HG02623 (cell line): Measurements from ENCODE around the gene C1QTNF12.
"Not testable (repeated sequence)": the region's sequence is repeated elsewhere in the genome, so short reads cannot be mapped to it uniquely, and the experiment has no call there.

Source experiments
- ATAC-seq: cut with Tn5 transposase; IDR thresholded peaks from one replicate; pipeline ENCODE4 v1.9.1; 2021; ENCODE audit warnings: moderate library complexity; ENCODE audit not compliant: unreplicated experiment

Gene C1QTNF12

DNA sequence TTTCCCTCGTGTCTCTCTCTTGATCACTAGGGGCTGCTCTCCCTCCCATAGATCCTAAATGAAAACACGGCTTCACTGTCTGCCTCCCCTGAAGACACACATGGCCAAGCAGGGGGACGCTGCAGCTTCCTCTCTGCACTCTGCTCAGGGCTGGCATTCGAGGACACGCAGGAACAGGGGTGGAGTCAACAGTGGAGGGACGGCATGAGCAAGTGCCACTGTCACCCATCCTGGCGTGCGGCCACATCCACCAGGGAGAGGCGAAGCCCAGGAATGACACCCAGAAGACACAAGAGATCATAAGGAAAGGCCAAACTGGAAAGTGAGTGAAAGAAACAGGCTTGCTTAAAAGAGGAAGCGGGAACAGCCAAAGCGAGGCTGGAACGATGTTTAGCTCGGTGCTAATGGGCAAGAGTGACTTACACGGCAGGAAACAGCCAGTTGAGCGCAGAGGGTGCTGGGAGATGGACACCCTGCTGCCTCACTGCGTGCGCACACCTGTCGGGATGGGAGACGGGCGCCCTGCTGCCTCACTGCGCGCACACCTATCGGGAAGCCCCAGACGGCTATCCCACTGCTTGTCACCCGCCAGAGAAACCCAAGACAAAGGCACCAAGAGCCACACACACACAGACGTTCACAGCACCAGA lies 13.6 kb upstream of the C1QTNF12 start:
- no peak for ATAC-seq

DNA sequence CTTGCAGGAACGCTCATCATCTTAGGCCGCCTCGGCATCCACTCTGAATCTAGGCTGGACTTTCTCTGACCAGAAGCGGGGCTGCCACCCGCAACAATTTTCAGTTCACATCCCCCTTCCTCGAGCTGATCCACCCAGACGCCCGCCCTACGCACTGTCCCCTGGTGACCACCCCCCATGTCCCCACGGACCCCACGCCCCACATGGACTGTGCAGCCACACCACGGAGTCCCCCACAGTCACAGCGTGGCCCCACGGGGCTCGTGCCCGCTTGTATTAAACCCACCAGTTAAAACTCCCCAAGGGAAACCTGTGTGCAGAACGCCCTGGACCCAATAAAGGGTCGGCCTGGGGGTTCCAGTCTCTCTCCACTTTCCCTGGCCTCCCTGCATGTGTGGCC lies 13.0 kb upstream of the C1QTNF12 start:
- no peak for ATAC-seq

DNA sequence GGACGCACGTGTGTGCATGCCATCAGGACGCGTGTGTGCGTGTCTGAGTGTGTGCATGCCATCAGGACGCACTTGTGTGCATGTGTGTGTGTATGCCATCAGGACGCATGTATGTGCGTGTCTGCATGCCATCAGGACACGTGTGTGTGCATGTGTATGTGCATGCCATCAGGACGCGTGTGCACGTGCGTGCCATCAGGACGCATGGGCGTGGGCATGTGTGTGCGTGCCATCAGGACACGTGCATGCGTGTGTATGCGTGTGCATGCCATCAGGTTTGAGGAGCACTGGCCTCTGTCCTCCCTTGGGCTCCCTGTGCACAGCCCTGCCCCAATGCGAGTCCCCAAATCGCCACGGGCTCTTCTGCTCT lies 12.6 kb upstream of the C1QTNF12 start:
- ATAC-seq: no peak

GRCh38 chr1:1256956-1257871 lies 10.7 kb upstream of the C1QTNF12 start:
- no peak for ATAC-seq

DNA sequence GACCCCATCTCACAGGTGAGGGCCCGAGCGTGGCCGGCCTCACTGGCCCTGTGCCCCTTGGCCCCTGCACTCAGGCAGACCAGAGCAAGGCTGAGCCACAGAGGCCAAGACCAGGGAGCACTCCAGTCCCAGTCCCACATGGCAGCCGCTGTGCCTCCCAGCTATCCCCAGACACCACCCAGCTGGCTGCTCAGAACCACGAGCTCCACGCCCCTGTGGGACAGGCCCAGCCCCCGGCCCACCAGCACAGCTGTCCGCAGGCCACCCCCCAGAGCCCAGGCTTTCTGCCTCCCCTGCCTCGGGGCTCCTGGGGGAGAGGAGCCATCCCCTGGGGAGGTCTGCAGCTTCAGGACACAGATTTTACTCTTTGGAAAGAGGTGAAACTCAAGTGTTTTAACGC lies 9.1 kb upstream of the C1QTNF12 start:
- ATAC-seq: no peak

- no peak for ATAC-seq
Measured at GRCh38 chr1:1255078-1255477, 8.6 kb upstream of the C1QTNF12 start.

GRCh38 chr1:1254667-1254998 lies 8.1 kb upstream of the C1QTNF12 start:
- no peak for ATAC-seq

GRCh38 chr1:1253972-1254666 lies 7.6 kb upstream of the C1QTNF12 start:
- ATAC-seq: no peak

GRCh38 chr1:1253314-1253713 lies 6.8 kb upstream of the C1QTNF12 start:
- ATAC-seq: no peak

- no peak for ATAC-seq
Measured at GRCh38 chr1:1250786-1251284, 4.3 kb upstream of the C1QTNF12 start.

GRCh38 chr1:1248009-1248913 lies 1.7 kb upstream of the C1QTNF12 start:
- not testable (repeated sequence) for ATAC-seq

GRCh38 chr1:1247341-1247913 lies 905 bp upstream of the C1QTNF12 start:
- ATAC-seq: no peak

GRCh38 chr1:1245817-1246576 lies 525 bp downstream of the C1QTNF12 start:
- ATAC-seq: no peak

GRCh38 chr1:1245178-1245816 lies 1.2 kb downstream of the C1QTNF12 start:
- ATAC-seq: no peak

GRCh38 chr1:1244192-1244811 lies 2.2 kb downstream of the C1QTNF12 start:
- no peak for ATAC-seq

DNA sequence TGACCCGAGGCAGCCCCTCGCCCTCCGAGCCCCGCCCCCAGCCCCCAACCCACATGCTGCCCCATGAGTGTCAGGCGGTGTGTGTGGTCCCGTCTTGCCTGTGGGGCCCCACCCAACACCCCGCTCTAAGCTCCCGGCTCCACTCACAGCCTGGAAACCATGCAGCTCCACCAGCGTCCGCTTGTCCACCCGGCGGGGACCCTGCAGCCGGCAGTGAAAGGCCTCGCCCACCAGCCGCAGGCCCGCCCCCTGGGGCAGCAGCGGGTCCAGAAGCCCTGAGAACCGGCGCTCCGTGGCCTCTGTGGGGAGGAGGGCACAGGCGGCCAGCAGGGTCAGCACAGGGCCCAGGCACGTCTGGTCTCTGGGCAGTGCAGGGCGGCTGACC lies 2.7 kb downstream of the C1QTNF12 start:
- ATAC-seq: no peak

DNA sequence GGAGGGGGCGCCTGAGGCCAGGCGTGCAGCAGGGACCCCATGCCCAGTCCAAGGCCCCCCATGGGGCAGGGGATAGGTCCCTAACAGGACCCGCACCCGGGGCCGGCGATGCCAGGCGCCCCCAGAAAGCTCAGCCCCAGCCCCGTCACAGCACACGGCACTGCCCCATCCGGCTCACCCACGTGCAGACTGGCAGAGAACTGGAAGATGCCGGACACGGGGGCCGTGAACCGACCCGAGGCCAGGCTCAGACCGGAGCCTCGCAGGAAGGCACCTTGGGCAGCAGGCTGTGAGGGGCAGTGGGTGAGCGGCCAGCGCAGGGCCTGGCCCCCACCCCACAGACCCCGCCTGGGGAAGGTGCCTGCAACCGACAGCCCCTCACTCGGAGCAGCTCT lies 3.3 kb downstream of the C1QTNF12 start:
- ATAC-seq: no peak

GRCh38 chr1:1242461-1243265 lies 3.9 kb downstream of the C1QTNF12 start:
- ATAC-seq: no peak
